SU-DHL-6 (cell line): ENCODE data around the gene DHPS.

ENCODE experiments used
- CTCF ChIP-seq: fragments of 200-600 bp; sonication (generic); IDR thresholded peaks from one replicate; pipeline ENCODE4 v1.5.1; 2017; ENCODE audit warnings: antibody characterized with exemption, mild to moderate bottlenecking, low read length, moderate library complexity; ENCODE audit not compliant: insufficient read depth, poor library complexity, severe bottlenecking
- EZH2phosphoT487 ChIP-seq: fragments of 200-600 bp; sonication (generic), shearing (Covaris generic); conservative IDR thresholded peaks from 2 replicates; pipeline ENCODE4 v1.6.1; 2018; ENCODE audit warnings: mild to moderate bottlenecking, antibody characterized with exemption, low read length, moderate library complexity, mixed read lengths

- no peak for TF ChIP-seq CTCF
- TF ChIP-seq EZH2phosphoT487: no peak
These were observed 8.9 kb downstream of the DHPS start for GRCh38 chr19:12672744-12673143.
